SJSA1 (cell line): ENCODE results near the gene STRIP1. TPM values are rescaled to one million over a fixed set of nuclear protein-coding genes. Genes with fewer than 3 reads are reported as not detected.

Source experiments
- DNase-seq, 2 experiments: peaks; one replicate each; pipeline ENCODE4 v3.0.0-alpha.2; 2015 to 2020; ENCODE audit warnings: low spot score in 2 of 2, low read depth in 1 of 2
- H3K27ac ChIP-seq: fragments of 250-450 bp; sonication (Bioruptor Pico); 2 replicates; pipeline ENCODE4 v1.5.1; 2020; ENCODE audit warnings: mild to moderate bottlenecking, moderate library complexity
- H3K27me3 ChIP-seq: fragments of 250-450 bp; sonication (Bioruptor Pico); replicated peaks from 2 replicates; pipeline ENCODE4 v1.5.1; 2020; ENCODE audit warnings: mild to moderate bottlenecking, moderate library complexity
- H3K36me3 ChIP-seq: fragments of 250-450 bp; sonication (Bioruptor Pico); 2 replicates; pipeline ENCODE4 v1.5.1; 2020; ENCODE audit warnings: mild to moderate bottlenecking
- H3K4me1 ChIP-seq: fragments of 250-450 bp; sonication (Bioruptor Pico); replicated peaks from 2 replicates; pipeline ENCODE4 v1.6.1; 2021; ENCODE audit warnings: mild to moderate bottlenecking
- H3K4me3 ChIP-seq: fragments of 250-450 bp; sonication (Bioruptor Pico); 2 replicates; pipeline ENCODE4 v1.5.1; 2020; ENCODE audit warnings: mild to moderate bottlenecking
- H3K9me3 ChIP-seq: fragments of 250-450 bp; sonication (Bioruptor Pico); replicated peaks from 2 replicates; pipeline ENCODE4 v1.5.1; 2020; ENCODE audit warnings: mild to moderate bottlenecking
- total RNA-seq: library from RNA; depleted of rRNA; stranded (reverse); fragments of >200 nt; shearing (Covaris generic); gene quantifications from 2 replicates; pipeline ENCODE4 v1.2.3, GENCODE V29; 2014; rRNA removed

STRIP1 gene
- total RNA-seq: 27.5 and 31.6 TPM in 2 replicates

GRCh38 chr1:110034451-110035235 lies at the start of gene STRIP1:
TSS of gene STRIP1 (plus strand) at chr1:110034624. CDS start at chr1:110034638, 14 bp downstream.
- Histone ChIP-seq H3K27ac (peak within 1 kb of the TSS; percentile 53), H3K27me3 (no peaks in the 10 kb centered on the region), H3K36me3 (peaks cover 33% of the 10 kb centered on the region), H3K4me1 (peaks cover 20% of the 10 kb centered on the region), H3K4me3 (peak within 1 kb of the TSS; percentile 90), H3K9me3 (no peaks in the 10 kb centered on the region)
- DNase-seq: peak; percentile 94 to 95

GRCh38 chr1:109985247-109986053 lies 49.0 kb upstream of the STRIP1 start:
- Histone ChIP-seq H3K9me3 (no peaks in the 10 kb centered on the region), H3K4me1 (peaks cover 35% of the 10 kb centered on the region), H3K27ac (peak overlapping the region; percentile 95), H3K4me3 (peak overlapping the region; percentile 76), H3K36me3 (peaks cover 47% of the 10 kb centered on the region), H3K27me3 (no peaks in the 10 kb centered on the region)
- no peak for DNase-seq

- Histone ChIP-seq H3K4me3 (peak overlapping the region; percentile 76), H3K4me1 (peaks cover 31% of the 10 kb centered on the region), H3K9me3 (no peaks in the 10 kb centered on the region), H3K36me3 (peaks cover 53% of the 10 kb centered on the region), H3K27ac (0 out of 2 replicates have a peak overlapping the region, but pooled peaks have one; percentile 95), H3K27me3 (no peaks in the 10 kb centered on the region)
- no peak for DNase-seq
These were observed 48.4 kb upstream of the STRIP1 start for GRCh38 chr1:109986054-109986444.

GRCh38 chr1:109988349-109988914 lies 46.0 kb upstream of the STRIP1 start:
- Histone ChIP-seq H3K4me3 (no peak overlapping the region), H3K36me3 (peaks cover 70% of the 10 kb centered on the region), H3K27ac (no peak overlapping the region), H3K9me3 (no peaks in the 10 kb centered on the region), H3K27me3 (no peaks in the 10 kb centered on the region), H3K4me1 (peaks cover 31% of the 10 kb centered on the region)
- DNase-seq: no peak

GRCh38 chr1:109989506-109990301 lies 44.7 kb upstream of the STRIP1 start:
- no peaks in the 10 kb centered on the region for H3K27me3 ChIP-seq
- H3K27ac ChIP-seq: no peak overlapping the region
- no peak overlapping the region for H3K4me3 ChIP-seq
- H3K9me3 ChIP-seq: no peaks in the 10 kb centered on the region
- peaks cover 21% of the 10 kb centered on the region for H3K4me1 ChIP-seq
- DNase-seq: no peak
- H3K36me3 ChIP-seq: peaks cover 81% of the 10 kb centered on the region

GRCh38 chr1:109990302-109990653 lies 44.1 kb upstream of the STRIP1 start:
- Histone ChIP-seq H3K27me3 (no peaks in the 10 kb centered on the region), H3K27ac (no peak overlapping the region), H3K4me1 (peaks cover 21% of the 10 kb centered on the region), H3K9me3 (no peaks in the 10 kb centered on the region), H3K36me3 (peaks cover 81% of the 10 kb centered on the region), H3K4me3 (no peak overlapping the region)
- DNase-seq: no peak

- Histone ChIP-seq H3K36me3 (peaks cover 90% of the 10 kb centered on the region), H3K27ac (no peak overlapping the region), H3K9me3 (no peaks in the 10 kb centered on the region), H3K27me3 (no peaks in the 10 kb centered on the region), H3K4me1 (peaks cover 17% of the 10 kb centered on the region), H3K4me3 (no peak overlapping the region)
- no peak for DNase-seq
These were observed 43.0 kb upstream of the STRIP1 start for GRCh38 chr1:109991400-109991925.

GRCh38 chr1:109993885-109994284 lies 40.5 kb upstream of the STRIP1 start:
- peaks cover 81% of the 10 kb centered on the region for H3K36me3 ChIP-seq
- no peak for DNase-seq
- H3K27me3 ChIP-seq: no peaks in the 10 kb centered on the region
- peaks cover 11% of the 10 kb centered on the region for H3K4me1 ChIP-seq
- no peak overlapping the region for H3K27ac ChIP-seq
- no peak overlapping the region for H3K4me3 ChIP-seq
- H3K9me3 ChIP-seq: no peaks in the 10 kb centered on the region

- H3K36me3 ChIP-seq: peaks cover 81% of the 10 kb centered on the region
- DNase-seq: no peak
These were observed 39.8 kb upstream of the STRIP1 start for GRCh38 chr1:109994654-109995053.

GRCh38 chr1:109995536-109995935 lies 38.9 kb upstream of the STRIP1 start:
- Histone ChIP-seq H3K36me3 (peaks cover 73% of the 10 kb centered on the region), H3K27me3 (no peaks in the 10 kb centered on the region), H3K4me1 (peaks cover 11% of the 10 kb centered on the region), H3K4me3 (no peak overlapping the region), H3K27ac (no peak overlapping the region), H3K9me3 (no peaks in the 10 kb centered on the region)
- no peak for DNase-seq

More at GRCh38 chr1:109994654-109995053, 39.8 kb upstream of the STRIP1 start:
- H3K27me3 ChIP-seq: no peaks in the 10 kb centered on the region
- H3K4me1 ChIP-seq: peaks cover 11% of the 10 kb centered on the region
- no peaks in the 10 kb centered on the region for H3K9me3 ChIP-seq
- H3K27ac ChIP-seq: no peak overlapping the region
- H3K4me3 ChIP-seq: no peak overlapping the region

- Histone ChIP-seq H3K27me3 (no peaks in the 10 kb centered on the region), H3K4me1 (peaks cover 11% of the 10 kb centered on the region), H3K36me3 (peaks cover 66% of the 10 kb centered on the region), H3K9me3 (no peaks in the 10 kb centered on the region), H3K4me3 (no peak overlapping the region), H3K27ac (no peak overlapping the region)
- no peak for DNase-seq
These were observed 37.9 kb upstream of the STRIP1 start for GRCh38 chr1:109996476-109996875.

- Histone ChIP-seq H3K4me1 (peaks cover 14% of the 10 kb centered on the region), H3K27ac (no peak overlapping the region), H3K4me3 (no peak overlapping the region), H3K36me3 (peaks cover 64% of the 10 kb centered on the region), H3K9me3 (no peaks in the 10 kb centered on the region), H3K27me3 (no peaks in the 10 kb centered on the region)
- DNase-seq: no peak
These were observed 37.1 kb upstream of the STRIP1 start for GRCh38 chr1:109997204-109997866.

GRCh38 chr1:109997867-109998229 lies 36.6 kb upstream of the STRIP1 start:
- peaks cover 62% of the 10 kb centered on the region for H3K36me3 ChIP-seq
- H3K27ac ChIP-seq: no peak overlapping the region
- H3K27me3 ChIP-seq: no peaks in the 10 kb centered on the region
- H3K4me1 ChIP-seq: peaks cover 19% of the 10 kb centered on the region
- no peaks in the 10 kb centered on the region for H3K9me3 ChIP-seq
- no peak for DNase-seq
- no peak overlapping the region for H3K4me3 ChIP-seq
